HCT116 (cell line): ENCODE results near the gene B4GALNT4. TPM values are rescaled to one million over a fixed set of nuclear protein-coding genes. Genes with fewer than 3 reads are reported as not detected.

Source experiments
- ATAC-seq: fragments of 200-7000 bp; cut with Tn5 transposase; 2 replicates; pipeline ENCODE4 v1.9.1; 2020; ENCODE audit warnings: mild to moderate bottlenecking, moderate library complexity
- BruUV-seq: library from RNA; stranded (reverse); fragments of 400-500 nt; replicated peaks from 2 replicates; lab custom pipeline; 2021; lab: Mats Ljungman, UMichigan
- CTCF ChIA-PET: fragments of 300-600 bp; sonication (Branson Sonifier 250); formaldehyde crosslinking; loops from one replicate; lab custom pipeline; 2021; ENCODE audit warnings: antibody characterized with exemption; lab: Charles Lee
- POLR2A ChIA-PET: fragments of 300-600, 350-600 bp; sonication (Branson Sonifier 250); formaldehyde crosslinking; loops from one replicate; lab custom pipeline; 2021; ENCODE audit warnings: antibody characterized with exemption; lab: Charles Lee
- RAD21 ChIA-PET, 2 experiments: fragments of 300-600 bp; sonication (Branson Sonifier 250); formaldehyde crosslinking; loops; one replicate each; lab custom pipeline; 2023; ENCODE audit warnings: low total read pairs in 2 of 2; ENCODE audit not compliant: uncharacterized antibody in 2 of 2, unreplicated experiment in 2 of 2, low non-redundant PET in 1 of 2; lab: Charles Lee
- DNase-seq: peaks from one replicate; pipeline ENCODE4 v3.0.0-alpha.2; 2010; ENCODE audit warnings: low read depth, low spot score
- H2AFZ ChIP-seq: fragments of 200-600 bp; shearing (Covaris generic), sonication (generic); 2 replicates; pipeline ENCODE4 v1.6.1; 2017; ENCODE audit warnings: low read depth, mixed run types, mixed read lengths, antibody characterized with exemption, low read length; ENCODE audit not compliant: poor library complexity, severe bottlenecking
- H3K27ac ChIP-seq: 2 replicates; pipeline ENCODE4 v1.5.1; 2012; ENCODE audit warnings: low read depth, low read length
- H3K27me3 ChIP-seq: fragments of 200-600 bp; sonication (generic); 2 replicates; pipeline ENCODE4 v1.6.1; 2016; ENCODE audit warnings: mixed run types, low read length, mixed read lengths; ENCODE audit not compliant: insufficient read depth
- H3K36me3 ChIP-seq, 2 experiments: fragments of 200-500 bp in 1 of 2; fragments of 200-600 bp in 1 of 2; sonication (Bioruptor generic) in 1 of 2; sonication (generic) in 1 of 2; 2 replicates each; pipeline versions ENCODE4 v1.5.1 to v1.6.1; 2014 to 2016; ENCODE audit warnings: low read length in 2 of 2, inconsistent platforms in 1 of 2, mixed read lengths in 1 of 2, mixed run types in 1 of 2; ENCODE audit not compliant: insufficient read depth in 2 of 2, control insufficient read depth in 1 of 2
- H3K4me1 ChIP-seq, 2 experiments: fragments of 200-600 bp in 1 of 2; sonication (generic) in 1 of 2; 2 replicates each; pipeline versions ENCODE4 v1.5.1 to v1.6.1; 2012 to 2017; ENCODE audit warnings: low read length in 2 of 2, inconsistent platforms in 1 of 2, mild to moderate bottlenecking in 1 of 2, mixed read lengths in 1 of 2, mixed run types in 1 of 2, moderate library complexity in 1 of 2; ENCODE audit not compliant: insufficient read depth in 2 of 2, control insufficient read depth in 1 of 2
- H3K4me2 ChIP-seq: fragments of 200-600 bp; sonication (generic); 2 replicates; pipeline ENCODE4 v1.6.1; 2017; ENCODE audit warnings: mixed run types, low read length, mixed read lengths
- H3K4me3 ChIP-seq, 2 experiments: fragments of 200-600 bp in 1 of 2; sonication (generic) in 1 of 2; replicated peaks in 1 of 2; 2 replicates each; pipeline ENCODE4 v1.5.1; 2011 to 2016; ENCODE audit warnings: low read length in 2 of 2, control low read depth in 1 of 2, low read depth in 1 of 2, mild to moderate bottlenecking in 1 of 2, mixed read lengths in 1 of 2, mixed run types in 1 of 2
- H3K79me2 ChIP-seq: fragments of 200-600 bp; sonication (generic); 2 replicates; pipeline ENCODE4 v1.6.1; 2017; ENCODE audit warnings: mild to moderate bottlenecking, mixed run types, low read length, moderate library complexity, mixed read lengths; ENCODE audit not compliant: insufficient read depth
- H3K9ac ChIP-seq: fragments of 200-600 bp; sonication (generic); 2 replicates; pipeline ENCODE4 v1.6.1; 2016; ENCODE audit warnings: low read length, mixed read lengths
- H3K9me2 ChIP-seq: fragments of 200-600 bp; sonication (generic), shearing (Covaris generic); 2 replicates; pipeline ENCODE4 v1.6.1; 2017; ENCODE audit warnings: mixed run types, mild to moderate bottlenecking, moderate library complexity; ENCODE audit not compliant: insufficient read depth
- H3K9me3 ChIP-seq, 2 experiments: fragments of 200-500 bp in 1 of 2; fragments of 200-600 bp in 1 of 2; sonication (Bioruptor generic) in 1 of 2; sonication (generic) in 1 of 2; 2 replicates each; pipeline ENCODE4 v1.6.1; 2014 to 2017; ENCODE audit warnings: low read length in 2 of 2, mixed read lengths in 2 of 2, inconsistent platforms in 1 of 2, low read depth in 1 of 2, mild to moderate bottlenecking in 1 of 2, mixed run types in 1 of 2, moderate library complexity in 1 of 2; ENCODE audit not compliant: control insufficient read depth in 1 of 2, insufficient read depth in 1 of 2
- H4K20me1 ChIP-seq: fragments of 200-600 bp; sonication (generic), shearing (Covaris generic); 2 replicates; pipeline ENCODE4 v1.6.1; 2017; ENCODE audit warnings: mixed run types, mild to moderate bottlenecking, moderate library complexity; ENCODE audit not compliant: insufficient read depth
- CEBPB ChIP-seq: IDR thresholded peaks from 2 replicates; pipeline ENCODE4 v1.6.1; 2012; ENCODE audit warnings: low read depth
- EZH2 ChIP-seq: fragments of 200-600 bp; sonication (generic); IDR thresholded peaks from 2 replicates; pipeline ENCODE4 v1.6.1; 2017; ENCODE audit warnings: antibody characterized with exemption, mixed run types
- MAX ChIP-seq: IDR thresholded peaks from 2 replicates; pipeline ENCODE4 v1.6.1; 2012
- POLR2A ChIP-seq: IDR thresholded peaks from 2 replicates; pipeline ENCODE4 v1.7.0; 2011; ENCODE audit warnings: borderline replicate concordance; ENCODE audit not compliant: insufficient read depth, insufficient read length; ENCODE audit errors: extremely low read depth
- POLR2AphosphoS5 ChIP-seq: IDR thresholded peaks from 2 replicates; pipeline ENCODE4 v1.6.1; 2011; ENCODE audit warnings: mild to moderate bottlenecking, low read depth, low read length, moderate library complexity
- SIN3A ChIP-seq: IDR thresholded peaks from 2 replicates; pipeline ENCODE4 v1.6.1; 2012; ENCODE audit warnings: low read depth
- SP1 ChIP-seq: IDR thresholded peaks from 2 replicates; pipeline ENCODE4 v1.6.1; 2012; ENCODE audit warnings: low read depth
- SRF ChIP-seq: IDR thresholded peaks from 2 replicates; pipeline ENCODE4 v1.6.1; 2012; ENCODE audit warnings: low read depth
- YY1 ChIP-seq: IDR thresholded peaks from 2 replicates; pipeline ENCODE4 v1.6.1; 2011; ENCODE audit warnings: low read length, low read depth, moderate library complexity, mild to moderate bottlenecking; ENCODE audit not compliant: insufficient replicate concordance; ENCODE audit errors: extremely low read depth
- intact Hi-C: fragments of 100-400 bp; cut with micrococcal nuclease; formaldehyde crosslinking; loops from 2 replicates; pipeline ENCODE4 v1.10.0; 2022
- total RNA-seq: library from RNA; stranded (reverse); gene quantifications from one replicate; pipeline ENCODE4 v1.2.1, GENCODE V29; 2021; ENCODE audit not compliant: unreplicated experiment

Gene B4GALNT4
- total RNA-seq, 1 experiment from 2014 or later, result 54.3 TPM

- Histone ChIP-seq H3K9me2 (no peaks in the 10 kb centered on the region), H2AFZ (no peak overlapping the region), H3K27ac (no peak overlapping the region), H4K20me1 (no peaks in the 10 kb centered on the region), H3K27me3 (no peaks in the 10 kb centered on the region), H3K4me1 (peaks cover 0 to 4% of the 10 kb centered on the region in 2 experiments; a peak in 2 of 4 replicates), H3K4me2 (no peak overlapping the region), H3K36me3 (no peaks in the 10 kb centered on the region), H3K9ac (no peak overlapping the region), H3K79me2 (no peaks in the 10 kb centered on the region), H3K9me3 (no peaks in the 10 kb centered on the region; a peak in 1 of 4 replicates), H3K4me3 (no peak overlapping the region)
- RAD21 ChIA-PET, result no interaction called here
- POLR2A ChIA-PET, result no interaction called here
- DNase-seq (no peak), ATAC-seq (no peak)
- CTCF ChIA-PET, result no interaction called here
- no peak for TF ChIP-seq POLR2AphosphoS5
- intact Hi-C loops, result no loop called here
- BruUV-seq, result no TSS peak
Measured at GRCh38 chr11:385594-386351, 16.5 kb downstream of the B4GALNT4 start.

GRCh38 chr11:386483-386882 is 17.2 kb downstream of the B4GALNT4 start:
- Histone ChIP-seq H3K9me2 (no peaks in the 10 kb centered on the region), H3K79me2 (no peaks in the 10 kb centered on the region), H3K36me3 (no peaks in the 10 kb centered on the region), H3K27ac (no peak overlapping the region), H3K4me1 (peaks cover 6 to 10% of the 10 kb centered on the region in 2 experiments; a peak in 3 of 4 replicates), H3K27me3 (no peaks in the 10 kb centered on the region), H3K4me2 (no peak overlapping the region), H3K9ac (no peak overlapping the region), H3K9me3 (no peaks in the 10 kb centered on the region; a peak in 1 of 4 replicates), H4K20me1 (no peaks in the 10 kb centered on the region), H3K4me3 (no peak overlapping the region), H2AFZ (no peak overlapping the region)
- TF ChIP-seq SRF (no peak), POLR2A (no peak), POLR2AphosphoS5 (no peak), YY1 (no peak), CEBPB (no peak), EZH2 (no peak), MAX (no peak), SIN3A (no peak), SP1 (no peak)
- ATAC-seq, result no peak
- POLR2A ChIA-PET, result no interaction called here
- no peak for DNase-seq
- intact Hi-C loops, result no loop called here
- RAD21 ChIA-PET, result no interaction called here
- BruUV-seq, result no TSS peak
- CTCF ChIA-PET, result no interaction called here
